Activated naive CD8-positive, alpha-beta T cell treated with anti-CD3 and anti-CD28 coated beads, Interleukin-2, amount 50 U/mL, for 24 hours (primary cell): ENCODE results near the gene DOK6.

Experiments
- ATAC-seq: fragments of 150-1000 bp; cut with Tn5 transposase; one replicate; pipeline ENCODE4 v1.10.0; 2021
- DNase-seq: peaks from one replicate; pipeline ENCODE4 v3.0.0; 2021
- H3K27ac Mint-ChIP-seq: one replicate; pipeline ENCODE4 v1.8.0; 2021; ENCODE audit warnings: mild to moderate bottlenecking, mixed read lengths
- H3K27me3 Mint-ChIP-seq: one replicate; pipeline ENCODE4 v1.8.0; 2021; ENCODE audit warnings: mixed read lengths
- H3K36me3 Mint-ChIP-seq: one replicate; pipeline ENCODE4 v1.8.0; 2021; ENCODE audit warnings: low read depth, mixed read lengths
- H3K4me1 Mint-ChIP-seq: one replicate; pipeline ENCODE4 v1.8.0; 2021; ENCODE audit warnings: mixed read lengths
- H3K4me3 Mint-ChIP-seq: one replicate; pipeline ENCODE4 v1.8.0; 2021; ENCODE audit warnings: mild to moderate bottlenecking, moderate library complexity, mixed read lengths
- H3K9me3 Mint-ChIP-seq: one replicate; pipeline ENCODE4 v1.8.0; 2021; ENCODE audit warnings: mixed read lengths

Gene DOK6

GRCh38 chr18:69401226-69401971 is 711 bp downstream of the DOK6 start:
- H3K4me1 Mint-ChIP-seq: peaks cover 10% of the 10 kb centered on the region
- ATAC-seq (peak; percentile 6), DNase-seq (no peak)
- H3K36me3 Mint-ChIP-seq: no peaks in the 10 kb centered on the region
- H3K9me3 Mint-ChIP-seq: no peaks in the 10 kb centered on the region
- peak overlapping the region; percentile 32 for H3K4me3 Mint-ChIP-seq
- H3K27me3 Mint-ChIP-seq: peaks cover 60% of the 10 kb centered on the region
- H3K27ac Mint-ChIP-seq: no peak overlapping the region

- Mint-ChIP-seq H3K36me3 (no peaks in the 10 kb centered on the region), H3K4me3 (no peak overlapping the region), H3K27ac (no peak overlapping the region), H3K9me3 (no peaks in the 10 kb centered on the region), H3K27me3 (peaks cover 60% of the 10 kb centered on the region), H3K4me1 (peaks cover 10% of the 10 kb centered on the region)
- DNase-seq: no peak
- no peak for ATAC-seq
These were observed 1.4 kb downstream of the DOK6 start for GRCh38 chr18:69401972-69402532.

- peaks cover 56% of the 10 kb centered on the region for H3K27me3 Mint-ChIP-seq
- ATAC-seq: no peak
- no peak for DNase-seq
- no peaks in the 10 kb centered on the region for H3K36me3 Mint-ChIP-seq
- no peak overlapping the region for H3K27ac Mint-ChIP-seq
- no peaks in the 10 kb centered on the region for H3K9me3 Mint-ChIP-seq
- peaks cover 10% of the 10 kb centered on the region for H3K4me1 Mint-ChIP-seq
- no peak overlapping the region for H3K4me3 Mint-ChIP-seq
These were observed 1.9 kb downstream of the DOK6 start for GRCh38 chr18:69402533-69402989.

- H3K4me1 Mint-ChIP-seq: no peaks in the 10 kb centered on the region
- peaks cover 17% of the 10 kb centered on the region for H3K27me3 Mint-ChIP-seq
- no peaks in the 10 kb centered on the region for H3K9me3 Mint-ChIP-seq
- H3K4me3 Mint-ChIP-seq: no peak overlapping the region
- no peak for ATAC-seq
- no peaks in the 10 kb centered on the region for H3K36me3 Mint-ChIP-seq
- no peak for DNase-seq
- no peak overlapping the region for H3K27ac Mint-ChIP-seq
These were observed 7.8 kb downstream of the DOK6 start for GRCh38 chr18:69408522-69408921.

- H3K36me3 Mint-ChIP-seq: no peaks in the 10 kb centered on the region
- DNase-seq (no peak), ATAC-seq (no peak)
- H3K4me1 Mint-ChIP-seq: no peaks in the 10 kb centered on the region
- no peak overlapping the region for H3K4me3 Mint-ChIP-seq
- H3K27me3 Mint-ChIP-seq: peaks cover 5% of the 10 kb centered on the region
- no peak overlapping the region for H3K27ac Mint-ChIP-seq
- no peaks in the 10 kb centered on the region for H3K9me3 Mint-ChIP-seq
These were observed 10.5 kb downstream of the DOK6 start for GRCh38 chr18:69411199-69411598.

- no peaks in the 10 kb centered on the region for H3K9me3 Mint-ChIP-seq
- no peak overlapping the region for H3K27ac Mint-ChIP-seq
- no peak for ATAC-seq
- no peak overlapping the region for H3K4me3 Mint-ChIP-seq
- H3K4me1 Mint-ChIP-seq: no peaks in the 10 kb centered on the region
- DNase-seq: no peak
- H3K27me3 Mint-ChIP-seq: peaks cover 5% of the 10 kb centered on the region
- no peaks in the 10 kb centered on the region for H3K36me3 Mint-ChIP-seq
These were observed 13.5 kb downstream of the DOK6 start for GRCh38 chr18:69414184-69414583.

GRCh38 chr18:69432847-69433246 is 32.2 kb downstream of the DOK6 start:
- Mint-ChIP-seq H3K27me3 (no peaks in the 10 kb centered on the region), H3K4me1 (no peaks in the 10 kb centered on the region), H3K27ac (no peak overlapping the region), H3K36me3 (no peaks in the 10 kb centered on the region), H3K9me3 (no peaks in the 10 kb centered on the region), H3K4me3 (no peak overlapping the region)
- no peak for DNase-seq
- no peak for ATAC-seq

GRCh38 chr18:69435000-69435399 is 34.3 kb downstream of the DOK6 start:
- ATAC-seq (no peak), DNase-seq (no peak)
- no peaks in the 10 kb centered on the region for H3K4me1 Mint-ChIP-seq
- H3K9me3 Mint-ChIP-seq: peaks cover 16% of the 10 kb centered on the region
- no peak overlapping the region for H3K4me3 Mint-ChIP-seq
- no peaks in the 10 kb centered on the region for H3K27me3 Mint-ChIP-seq
- no peak overlapping the region for H3K27ac Mint-ChIP-seq
- H3K36me3 Mint-ChIP-seq: no peaks in the 10 kb centered on the region

- no peak overlapping the region for H3K4me3 Mint-ChIP-seq
- no peak for ATAC-seq
- no peak overlapping the region for H3K27ac Mint-ChIP-seq
- no peaks in the 10 kb centered on the region for H3K27me3 Mint-ChIP-seq
- H3K9me3 Mint-ChIP-seq: peaks cover 8% of the 10 kb centered on the region
- no peak for DNase-seq
- no peaks in the 10 kb centered on the region for H3K4me1 Mint-ChIP-seq
- no peaks in the 10 kb centered on the region for H3K36me3 Mint-ChIP-seq
These were observed 43.5 kb downstream of the DOK6 start for GRCh38 chr18:69444221-69444620.

GRCh38 chr18:69447886-69448285 is 47.2 kb downstream of the DOK6 start:
- Mint-ChIP-seq H3K27me3 (no peaks in the 10 kb centered on the region), H3K4me3 (no peak overlapping the region), H3K36me3 (no peaks in the 10 kb centered on the region), H3K27ac (no peak overlapping the region), H3K9me3 (no peaks in the 10 kb centered on the region), H3K4me1 (no peaks in the 10 kb centered on the region)
- no peak for ATAC-seq
- DNase-seq: no peak

- Mint-ChIP-seq H3K4me3 (no peak overlapping the region), H3K36me3 (no peaks in the 10 kb centered on the region), H3K4me1 (no peaks in the 10 kb centered on the region), H3K9me3 (no peaks in the 10 kb centered on the region), H3K27ac (no peak overlapping the region), H3K27me3 (no peaks in the 10 kb centered on the region)
- ATAC-seq: no peak
- no peak for DNase-seq
These were observed 54.4 kb downstream of the DOK6 start for GRCh38 chr18:69455125-69455524.

GRCh38 chr18:69469444-69469919 is 68.8 kb downstream of the DOK6 start:
- Mint-ChIP-seq H3K9me3 (no peaks in the 10 kb centered on the region), H3K4me1 (peaks cover 6% of the 10 kb centered on the region), H3K27me3 (peaks cover 8% of the 10 kb centered on the region), H3K27ac (no peak overlapping the region), H3K36me3 (no peaks in the 10 kb centered on the region), H3K4me3 (no peak overlapping the region)
- DNase-seq: peak; percentile 47
- ATAC-seq: peak; percentile 75

GRCh38 chr18:69480460-69480859 is 79.8 kb downstream of the DOK6 start:
- Mint-ChIP-seq H3K9me3 (no peaks in the 10 kb centered on the region), H3K36me3 (no peaks in the 10 kb centered on the region), H3K4me1 (no peaks in the 10 kb centered on the region), H3K4me3 (no peak overlapping the region), H3K27ac (no peak overlapping the region), H3K27me3 (peaks cover 2% of the 10 kb centered on the region)
- ATAC-seq (no peak), DNase-seq (no peak)

GRCh38 chr18:69483574-69483973 is 82.9 kb downstream of the DOK6 start:
- Mint-ChIP-seq H3K27me3 (peaks cover 4% of the 10 kb centered on the region), H3K27ac (no peak overlapping the region), H3K4me1 (no peaks in the 10 kb centered on the region), H3K36me3 (no peaks in the 10 kb centered on the region), H3K4me3 (no peak overlapping the region), H3K9me3 (no peaks in the 10 kb centered on the region)
- DNase-seq (no peak), ATAC-seq (no peak)

GRCh38 chr18:69484699-69485396 is 84.2 kb downstream of the DOK6 start:
- ATAC-seq: no peak
- no peak for DNase-seq
- Mint-ChIP-seq H3K27ac (no peak overlapping the region), H3K9me3 (no peaks in the 10 kb centered on the region), H3K27me3 (peaks cover 4% of the 10 kb centered on the region), H3K4me3 (no peak overlapping the region), H3K36me3 (no peaks in the 10 kb centered on the region), H3K4me1 (no peaks in the 10 kb centered on the region)
